HG03565 (cell line): Measurements from ENCODE around the gene GDF2.

Source experiments
- ATAC-seq: cut with Tn5 transposase; IDR thresholded peaks from one replicate; pipeline ENCODE4 v1.9.1; 2021; ENCODE audit warnings: mild to moderate bottlenecking, moderate library complexity; ENCODE audit not compliant: unreplicated experiment

The GDF2 gene

GRCh38 chr10:47311193-47311931 lies 10.9 kb upstream of the GDF2 start:
- no peak for ATAC-seq

DNA sequence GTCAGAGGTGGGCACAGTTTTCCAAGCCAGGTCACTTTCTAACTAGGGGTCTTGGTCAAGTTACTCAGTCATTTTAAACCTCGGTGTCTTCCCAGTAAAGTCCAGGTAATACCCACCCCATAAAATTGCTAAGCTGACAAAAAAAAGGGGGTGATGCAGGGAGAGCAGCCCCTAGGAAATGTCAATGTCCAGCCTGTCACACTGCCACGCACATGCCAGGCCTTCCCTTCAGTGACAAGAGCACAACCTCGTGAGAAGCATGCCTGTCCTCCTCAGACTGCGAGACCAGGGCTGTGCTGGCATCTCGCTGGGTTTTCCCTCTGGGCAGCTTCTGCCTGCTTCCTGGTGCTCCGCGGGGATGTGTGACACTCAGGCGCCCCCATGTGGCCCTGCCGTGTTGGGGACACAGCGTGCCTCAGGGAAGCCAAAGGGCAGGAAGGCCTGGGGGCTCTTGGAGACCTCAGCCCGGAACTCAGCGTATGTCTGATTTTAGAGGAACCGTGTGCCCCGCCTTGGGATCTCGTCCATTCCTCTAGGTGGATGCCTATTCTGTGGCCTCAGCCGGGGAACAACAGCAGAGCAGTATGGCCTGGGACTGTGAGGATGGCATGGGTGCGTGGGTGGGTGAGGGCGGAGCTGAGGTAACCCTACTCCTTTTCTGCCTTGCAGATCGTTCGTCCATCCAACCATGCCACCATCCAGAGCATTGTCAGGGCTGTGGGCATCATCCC lies 10.2 kb upstream of the GDF2 start:
- ATAC-seq = peak; percentile 59

GRCh38 chr10:47312663-47312995 lies 9.6 kb upstream of the GDF2 start:
- ATAC-seq = no peak

- ATAC-seq = no peak
Measured at GRCh38 chr10:47314416-47314970, 7.8 kb upstream of the GDF2 start.

- ATAC-seq = no peak
Measured at GRCh38 chr10:47315421-47315820, 6.8 kb upstream of the GDF2 start.

DNA sequence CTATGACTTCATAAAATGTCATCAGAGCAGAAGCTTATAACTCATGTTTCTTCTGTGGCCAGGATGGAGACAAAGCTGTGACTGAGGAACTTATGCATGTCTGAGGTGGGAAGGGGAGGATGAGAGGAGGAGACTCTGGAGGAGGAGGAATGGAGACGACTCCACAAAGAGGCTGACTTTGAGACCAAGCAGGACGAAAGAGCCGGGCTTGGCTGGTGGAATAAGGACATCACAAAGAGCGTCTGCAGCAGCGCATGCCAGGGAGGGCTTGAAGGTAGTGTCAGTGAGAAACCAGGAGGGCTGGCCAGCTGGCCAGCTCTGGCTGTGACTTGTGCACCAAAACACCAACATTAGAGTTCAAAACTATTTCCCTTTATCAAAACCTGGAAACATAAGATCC lies 6.1 kb upstream of the GDF2 start:
- ATAC-seq = no peak

GRCh38 chr10:47317251-47317650 lies 5.0 kb upstream of the GDF2 start:
- no peak for ATAC-seq

DNA sequence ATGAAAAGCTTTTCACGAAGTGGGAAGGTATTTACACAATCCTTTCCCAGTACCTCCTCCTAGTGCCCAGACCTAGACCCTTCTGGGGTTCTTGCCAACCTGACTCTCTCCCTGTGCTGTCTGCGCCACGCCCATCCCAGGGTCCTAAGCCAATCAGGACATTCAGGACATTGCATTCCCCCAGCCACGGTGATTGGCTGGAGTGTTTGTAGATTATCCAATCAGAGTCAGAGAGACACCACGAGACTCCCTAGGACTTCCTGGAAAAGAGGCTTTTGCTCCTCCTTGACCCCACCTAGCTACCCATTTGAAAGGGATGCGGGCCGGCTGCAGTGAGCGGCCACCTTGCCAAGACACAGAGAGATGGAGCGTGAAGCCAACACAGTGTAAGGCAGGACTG lies 3.5 kb upstream of the GDF2 start:
- no peak for ATAC-seq

- no peak for ATAC-seq
Measured at GRCh38 chr10:47319784-47320183, 2.5 kb upstream of the GDF2 start.

- ATAC-seq = no peak
Measured at GRCh38 chr10:47320812-47321211, 1.4 kb upstream of the GDF2 start.

- ATAC-seq = no peak
Measured at GRCh38 chr10:47321521-47322195, 596 bp upstream of the GDF2 start.

GRCh38 chr10:47323087-47323486 lies 833 bp downstream of the GDF2 start:
- ATAC-seq = no peak

GRCh38 chr10:47323636-47324296 lies 1.5 kb downstream of the GDF2 start:
- ATAC-seq = no peak

- no peak for ATAC-seq
Measured at GRCh38 chr10:47325303-47326291, 3.3 kb downstream of the GDF2 start.

DNA sequence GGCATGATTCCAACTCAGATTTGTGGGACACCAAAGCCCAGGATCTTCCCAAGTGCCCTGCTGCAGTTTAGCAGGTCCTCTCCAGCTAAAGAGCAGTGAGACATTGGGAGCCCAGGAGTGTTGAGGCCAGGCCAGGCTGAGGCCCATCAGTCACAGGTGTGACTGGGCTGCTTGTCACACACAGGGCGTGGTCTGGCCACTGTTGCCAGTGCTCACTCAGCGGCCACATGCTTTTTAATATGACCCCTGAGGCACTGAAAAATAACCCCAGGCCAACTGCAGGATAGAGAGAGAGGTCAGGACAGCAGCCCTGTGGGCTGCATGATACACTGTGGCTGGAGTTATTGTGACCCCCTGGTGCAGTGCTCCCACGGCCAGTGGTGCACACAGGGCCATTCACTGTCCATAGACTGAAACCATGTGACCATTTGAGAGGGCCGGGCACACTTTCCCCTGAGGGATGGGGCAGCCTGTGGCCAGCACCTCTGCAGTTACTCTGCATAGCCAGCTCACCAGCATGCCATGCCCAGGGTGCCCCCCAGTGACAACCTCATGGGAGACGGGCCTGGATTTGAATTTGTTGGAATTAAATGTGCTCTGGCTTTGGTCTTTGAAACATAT lies 4.2 kb downstream of the GDF2 start:
- ATAC-seq = no peak

DNA sequence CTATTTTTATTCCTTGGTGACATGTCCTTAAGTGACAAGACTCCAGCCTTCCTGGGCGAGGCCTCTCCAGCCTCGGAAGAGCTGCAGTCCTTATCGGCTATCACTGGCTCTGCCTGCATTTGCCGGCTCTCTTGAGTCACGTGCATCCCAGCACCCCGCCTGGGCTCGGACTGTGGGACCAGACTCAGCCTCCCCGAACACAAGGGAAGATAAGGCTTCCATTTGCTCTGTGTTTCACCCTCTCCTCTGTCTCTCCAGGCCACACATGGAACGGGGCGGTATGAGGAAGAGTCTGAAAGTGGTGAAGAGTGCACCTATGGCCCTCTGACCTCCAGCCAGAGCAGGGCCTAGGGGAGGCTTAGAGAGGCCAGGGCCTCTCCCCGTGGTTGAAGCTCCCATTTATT lies 4.7 kb downstream of the GDF2 start:
- no peak for ATAC-seq

DNA sequence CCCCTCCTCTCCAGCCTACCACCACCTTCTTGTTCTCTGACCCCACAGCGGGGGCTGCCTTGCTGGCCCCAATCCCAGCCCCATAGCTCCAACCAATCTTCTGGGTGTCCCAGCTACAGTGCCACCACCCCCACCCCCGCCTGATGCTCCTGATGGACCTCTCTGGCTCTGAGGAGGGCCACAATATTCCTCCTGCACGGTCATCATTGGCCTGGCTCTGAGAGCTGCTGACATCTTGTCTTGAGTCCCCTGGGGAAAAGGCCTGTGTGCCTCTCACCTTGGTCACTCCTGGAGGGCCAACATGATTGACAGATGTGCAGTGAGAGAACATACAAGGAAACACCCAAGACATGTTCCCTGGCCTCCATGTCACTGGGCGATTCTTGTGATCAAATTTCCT lies 7.6 kb downstream of the GDF2 start:
- ATAC-seq = no peak

DNA sequence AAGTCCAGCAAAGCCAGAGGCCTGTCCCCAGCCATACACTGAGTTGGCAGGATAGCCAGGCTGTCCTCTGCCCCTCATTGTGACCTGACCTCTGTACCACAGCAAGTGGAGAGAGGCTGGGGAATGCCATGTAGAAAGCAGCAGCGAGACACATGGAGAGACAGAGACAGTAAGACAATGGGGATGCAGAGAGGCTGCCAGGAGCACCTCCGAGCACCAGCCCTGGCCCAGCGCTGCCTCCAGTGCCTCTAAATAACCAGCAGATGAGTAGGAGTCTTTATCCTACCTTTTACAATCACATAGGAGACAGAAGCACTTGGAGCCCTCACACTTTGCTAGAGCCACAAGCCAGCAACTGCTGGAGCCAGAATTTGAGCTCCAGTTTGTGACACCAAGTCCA lies 8.1 kb downstream of the GDF2 start:
- ATAC-seq = no peak

DNA sequence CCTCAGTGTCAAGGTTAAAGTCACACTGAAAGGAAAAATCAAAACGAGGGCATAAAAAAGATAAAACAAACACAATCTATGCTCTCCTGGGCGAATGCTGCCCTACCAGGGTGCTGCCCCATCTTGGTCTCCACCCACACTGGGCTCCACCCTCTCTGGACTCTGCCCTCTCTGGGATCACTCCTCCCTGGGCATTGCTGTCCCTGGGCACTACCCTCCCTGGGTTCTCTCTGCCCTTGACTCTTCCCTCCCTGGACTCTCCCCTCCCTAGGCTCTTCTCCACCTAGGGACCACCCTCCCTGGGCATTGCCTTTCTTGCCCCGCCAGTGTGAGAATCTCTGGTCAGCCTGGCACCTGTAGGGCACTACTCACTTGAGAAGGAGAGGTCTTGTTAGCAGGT lies 8.6 kb downstream of the GDF2 start:
- no peak for ATAC-seq

GRCh38 chr10:47331491-47331890 lies 9.2 kb downstream of the GDF2 start:
- ATAC-seq = no peak
